Caco-2 (cell line): ENCODE data around the gene PLB1. TPM values are rescaled to one million over a fixed set of nuclear protein-coding genes. Genes with fewer than 3 reads are reported as not detected.

Source experiments
- BruUV-seq: library from RNA; stranded (reverse); fragments of 400-500 nt; replicated peaks from 2 replicates; lab custom pipeline; 2021; lab: Mats Ljungman, UMichigan
- CTCF ChIA-PET: fragments of 300-600 bp; sonication (Branson Sonifier 250); formaldehyde crosslinking; loops from one replicate; lab custom pipeline; 2022; ENCODE audit warnings: antibody characterized with exemption; lab: Charles Lee
- POLR2A ChIA-PET: fragments of 300-600 bp; sonication (Branson Sonifier 250); formaldehyde crosslinking; loops from one replicate; lab custom pipeline; 2022; ENCODE audit warnings: antibody characterized with exemption; lab: Charles Lee
- DNase-seq, 2 experiments: peaks; one replicate each; pipeline versions ENCODE4 v3.0.0 to v3.0.0-alpha.2; 2020 to 2022
- H3K27me3 ChIP-seq: replicated peaks from 2 replicates; pipeline ENCODE4 v1.6.0; 2011; ENCODE audit warnings: low read length; ENCODE audit not compliant: control insufficient read depth, insufficient read depth
- H3K36me3 ChIP-seq: 2 replicates; pipeline ENCODE4 v1.5.1; 2011; ENCODE audit warnings: low read length; ENCODE audit not compliant: control insufficient read depth, insufficient read depth
- H3K4me1 ChIP-seq: fragments of 250-450 bp; sonication (Bioruptor Pico); 2 replicates; pipeline ENCODE4 v1.5.1; 2020; ENCODE audit warnings: mild to moderate bottlenecking
- H3K4me3 ChIP-seq: 2 replicates; pipeline ENCODE4 v1.5.1; 2011; ENCODE audit warnings: low read depth, mild to moderate bottlenecking, control low read depth, low read length
- H3K9me3 ChIP-seq: fragments of 250-450 bp; sonication (Bioruptor Pico); 2 replicates; pipeline ENCODE4 v1.5.1; 2020; ENCODE audit warnings: mild to moderate bottlenecking, moderate library complexity
- H3K27ac Mint-ChIP-seq: one replicate; pipeline ENCODE4 v1.8.0; 2022; ENCODE audit warnings: mixed read lengths; ENCODE audit not compliant: unreplicated experiment
- H3K27me3 Mint-ChIP-seq: one replicate; pipeline ENCODE4 v1.8.0; 2022; ENCODE audit warnings: mixed read lengths; ENCODE audit not compliant: insufficient read depth, unreplicated experiment
- H3K36me3 Mint-ChIP-seq: one replicate; pipeline ENCODE4 v1.8.0; 2022; ENCODE audit warnings: mild to moderate bottlenecking, mixed read lengths; ENCODE audit not compliant: insufficient read depth, unreplicated experiment
- H3K4me1 Mint-ChIP-seq: one replicate; pipeline ENCODE4 v1.8.0; 2022; ENCODE audit warnings: low read depth, mixed read lengths; ENCODE audit not compliant: unreplicated experiment
- H3K4me3 Mint-ChIP-seq: one replicate; pipeline ENCODE4 v1.8.0; 2022; ENCODE audit warnings: mild to moderate bottlenecking, moderate library complexity, mixed read lengths; ENCODE audit not compliant: unreplicated experiment
- H3K9me3 Mint-ChIP-seq: one replicate; pipeline ENCODE4 v1.8.0; 2022; ENCODE audit warnings: mixed read lengths; ENCODE audit not compliant: unreplicated experiment
- intact Hi-C: fragments of 100-400 bp; cut with micrococcal nuclease; formaldehyde crosslinking; loops from one replicate; pipeline ENCODE4 v1.10.0; 2022; ENCODE audit not compliant: unreplicated experiment
- total RNA-seq: library from RNA; stranded (reverse); gene quantifications from 2 replicates; pipeline ENCODE4 v1.2.3, GENCODE V29; 2022
- TF ChIP-seq, protein P1 (sequence below), 2 experiments: fragments of 200-600 bp in 1 of 2; IDR thresholded peaks; 1 replicate in 1 of 2; 2 replicates in 1 of 2; pipeline versions ENCODE4 v1.5.1 to v1.8.0; 2011 to 2022; ENCODE audit warnings: antibody characterized with exemption in 1 of 2, control low read depth in 1 of 2, inconsistent platforms in 1 of 2, low read depth in 1 of 2, low read length in 1 of 2, mild to moderate bottlenecking in 1 of 2, moderate library complexity in 1 of 2; ENCODE audit not compliant: insufficient read depth in 1 of 2, severe bottlenecking in 1 of 2, unreplicated experiment in 1 of 2

The PLB1 gene
- total RNA-seq, 1 experiment from 2014 or later = 2.8 TPM

DNA sequence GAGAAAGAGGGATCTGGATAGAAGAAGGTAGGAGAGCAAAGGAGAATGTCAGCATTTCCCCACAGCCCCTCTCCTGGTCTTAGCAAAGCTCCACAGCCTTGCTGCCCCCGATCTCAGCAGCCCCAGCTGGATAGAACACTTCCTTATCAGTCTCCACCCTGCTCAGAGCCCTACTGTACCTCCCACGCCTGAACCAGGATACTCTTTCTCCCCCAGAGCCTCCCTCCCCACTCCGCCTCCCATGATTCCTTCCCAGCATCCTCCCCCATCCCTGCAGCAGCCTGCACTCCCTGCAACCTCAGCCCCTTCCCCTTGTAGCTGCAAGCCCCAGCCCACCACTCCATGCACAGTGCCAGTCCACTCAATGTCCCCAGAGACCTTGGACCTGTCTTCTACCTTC is 25.8 kb downstream of the PLB1 start:
- Mint-ChIP-seq H3K36me3 (no peaks in the 10 kb centered on the region), H3K27me3 (no peaks in the 10 kb centered on the region), H3K4me1 (peaks cover 35% of the 10 kb centered on the region), H3K9me3 (no peaks in the 10 kb centered on the region), H3K27ac (no peak overlapping the region), H3K4me3 (no peak overlapping the region)
- H3K4me1 ChIP-seq = peaks cover 36% of the 10 kb centered on the region
- no peaks in the 10 kb centered on the region for H3K27me3 ChIP-seq
- no peak for DNase-seq
- no peaks in the 10 kb centered on the region for H3K36me3 ChIP-seq
- ChIA-PET CTCF (no interaction called here), POLR2A (no interaction called here)
- no peak overlapping the region for H3K4me3 ChIP-seq
- H3K9me3 ChIP-seq = no peaks in the 10 kb centered on the region
- intact Hi-C loops = no loop called here
- TF ChIP-seq, protein P1, sequence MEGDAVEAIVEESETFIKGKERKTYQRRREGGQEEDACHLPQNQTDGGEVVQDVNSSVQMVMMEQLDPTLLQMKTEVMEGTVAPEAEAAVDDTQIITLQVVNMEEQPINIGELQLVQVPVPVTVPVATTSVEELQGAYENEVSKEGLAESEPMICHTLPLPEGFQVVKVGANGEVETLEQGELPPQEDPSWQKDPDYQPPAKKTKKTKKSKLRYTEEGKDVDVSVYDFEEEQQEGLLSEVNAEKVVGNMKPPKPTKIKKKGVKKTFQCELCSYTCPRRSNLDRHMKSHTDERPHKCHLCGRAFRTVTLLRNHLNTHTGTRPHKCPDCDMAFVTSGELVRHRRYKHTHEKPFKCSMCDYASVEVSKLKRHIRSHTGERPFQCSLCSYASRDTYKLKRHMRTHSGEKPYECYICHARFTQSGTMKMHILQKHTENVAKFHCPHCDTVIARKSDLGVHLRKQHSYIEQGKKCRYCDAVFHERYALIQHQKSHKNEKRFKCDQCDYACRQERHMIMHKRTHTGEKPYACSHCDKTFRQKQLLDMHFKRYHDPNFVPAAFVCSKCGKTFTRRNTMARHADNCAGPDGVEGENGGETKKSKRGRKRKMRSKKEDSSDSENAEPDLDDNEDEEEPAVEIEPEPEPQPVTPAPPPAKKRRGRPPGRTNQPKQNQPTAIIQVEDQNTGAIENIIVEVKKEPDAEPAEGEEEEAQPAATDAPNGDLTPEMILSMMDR (IDR thresholded peaks at IDR 0.05; ENCODE audit: insufficient read depth in 1 of 2, low read depth in 1 of 2, low read length in 1 of 2, severe bottlenecking in 1 of 2, unreplicated experiment in 1 of 2) = no peak
- no TSS peak for BruUV-seq

- Mint-ChIP-seq H3K4me1 (peaks cover 27% of the 10 kb centered on the region), H3K4me3 (no peak overlapping the region), H3K9me3 (no peaks in the 10 kb centered on the region), H3K27ac (no peak overlapping the region), H3K36me3 (no peaks in the 10 kb centered on the region), H3K27me3 (no peaks in the 10 kb centered on the region)
- Histone ChIP-seq H3K36me3 (no peaks in the 10 kb centered on the region), H3K27me3 (no peaks in the 10 kb centered on the region), H3K4me3 (no peak overlapping the region), H3K4me1 (peaks cover 28% of the 10 kb centered on the region), H3K9me3 (no peaks in the 10 kb centered on the region)
- no TSS peak for BruUV-seq
- ChIA-PET POLR2A (no interaction called here), CTCF (no interaction called here)
- TF ChIP-seq, protein P1 (IDR thresholded peaks at IDR 0.05; ENCODE audit: insufficient read depth in 1 of 2, low read depth in 1 of 2, low read length in 1 of 2, severe bottlenecking in 1 of 2, unreplicated experiment in 1 of 2) = no peak
- no peak for DNase-seq
- intact Hi-C loops = no loop called here
Measured at GRCh38 chr2:28522481-28522880, 26.6 kb downstream of the PLB1 start.

DNA sequence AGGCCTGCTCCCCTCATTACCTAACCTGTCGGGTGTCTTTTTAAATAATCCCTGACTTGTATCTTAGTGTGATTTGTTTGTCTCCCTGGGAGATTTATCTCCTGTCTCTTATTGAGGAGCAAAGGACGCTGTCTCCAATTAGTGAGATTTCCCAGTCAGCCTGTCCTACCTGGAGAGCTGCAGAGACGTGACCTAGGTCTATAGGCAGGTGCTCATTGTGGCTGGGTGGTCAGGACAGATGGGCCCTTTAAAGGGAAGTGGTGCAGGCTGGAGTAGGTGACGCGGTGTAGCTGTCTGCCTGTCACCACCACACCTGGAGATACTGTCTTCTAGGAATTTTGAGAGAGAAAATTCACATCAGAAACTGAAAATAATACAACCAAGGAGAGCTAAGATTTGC is 28.0 kb downstream of the PLB1 start:
- Histone ChIP-seq H3K27me3 (no peaks in the 10 kb centered on the region), H3K9me3 (no peaks in the 10 kb centered on the region), H3K4me1 (peaks cover 16% of the 10 kb centered on the region), H3K36me3 (no peaks in the 10 kb centered on the region), H3K4me3 (no peak overlapping the region)
- TF ChIP-seq, protein P1 (IDR thresholded peaks at IDR 0.05; ENCODE audit: insufficient read depth in 1 of 2, low read depth in 1 of 2, low read length in 1 of 2, severe bottlenecking in 1 of 2, unreplicated experiment in 1 of 2) = no peak
- Mint-ChIP-seq H3K4me1 (peaks cover 27% of the 10 kb centered on the region), H3K27ac (no peak overlapping the region), H3K36me3 (no peaks in the 10 kb centered on the region), H3K27me3 (no peaks in the 10 kb centered on the region), H3K9me3 (no peaks in the 10 kb centered on the region), H3K4me3 (no peak overlapping the region)
- BruUV-seq = no TSS peak
- POLR2A ChIA-PET = no interaction called here
- intact Hi-C loops = no loop called here
- CTCF ChIA-PET = interaction anchor here (0.7 kb wide), 1 partner anchor 364 kb away, joined by 4 read pairs; no protein-coding TSS in a partner anchor
- DNase-seq = no peak
